ENCODE data around the gene CCDC182.

The CCDC182 gene

DNA sequence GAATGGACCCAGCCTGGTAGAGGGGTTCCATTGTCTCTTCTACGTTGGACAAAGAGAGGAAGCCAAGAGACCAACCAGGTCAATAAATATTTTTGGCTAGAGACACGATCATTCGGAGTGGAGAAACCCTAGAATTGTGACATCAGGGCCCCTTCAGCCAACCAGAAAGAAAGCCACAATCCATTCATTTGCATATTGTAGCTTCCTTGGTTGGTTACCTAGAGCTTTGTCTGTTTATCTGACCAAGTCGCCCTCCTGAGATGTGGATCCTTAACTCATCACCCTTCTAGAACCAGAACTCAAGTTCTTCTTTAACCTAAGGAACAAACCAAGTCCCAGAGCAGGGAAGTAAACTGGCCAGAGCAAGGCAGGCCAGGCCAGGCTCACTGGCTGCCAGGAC is at the start of gene CCDC182:
Gene CCDC182 (minus strand): TSS at position 58 of the 400 bp plus-strand sequence. CDS start 27 bp downstream, at position 31.
- DNase-seq, result no peak

DNA sequence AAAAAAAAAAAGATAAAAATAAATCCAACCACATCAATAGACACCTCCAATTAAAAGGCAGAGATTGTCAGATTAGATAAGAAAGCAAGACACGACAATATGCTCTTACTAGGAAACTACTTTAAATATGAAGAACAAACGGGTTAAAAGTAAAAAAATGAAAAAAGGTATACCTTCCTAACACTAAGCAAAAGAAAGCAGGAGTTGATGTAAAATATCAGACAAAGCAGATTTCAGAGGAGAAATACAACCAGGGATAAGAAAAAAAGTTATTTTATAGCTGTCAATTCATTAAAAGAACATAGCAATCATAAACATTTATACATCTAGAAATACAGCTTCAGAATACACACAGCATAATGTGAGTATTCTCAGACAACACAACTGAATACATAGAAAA is 49.7 kb upstream of the CCDC182 start:
- no peak for DNase-seq

DNA sequence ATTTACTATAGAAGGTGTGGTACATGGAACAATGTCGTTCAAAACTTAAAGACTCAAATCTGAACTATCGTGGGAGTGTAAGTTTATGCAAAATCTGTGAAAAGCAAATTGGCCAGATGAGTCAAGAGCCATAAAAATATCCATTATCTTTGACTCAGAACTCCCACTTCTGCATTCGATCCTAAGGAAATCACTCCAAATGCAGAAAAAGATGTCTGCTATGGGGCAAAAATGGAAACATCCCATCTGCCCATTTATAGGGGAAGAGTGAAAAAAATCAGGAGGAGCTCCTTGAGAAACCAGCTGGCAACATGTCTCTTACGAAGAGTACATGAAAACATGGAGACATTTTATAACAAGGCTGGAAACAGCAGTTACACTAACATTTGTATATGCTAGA is 43.6 kb upstream of the CCDC182 start:
- DNase-seq, result no peak

DNA sequence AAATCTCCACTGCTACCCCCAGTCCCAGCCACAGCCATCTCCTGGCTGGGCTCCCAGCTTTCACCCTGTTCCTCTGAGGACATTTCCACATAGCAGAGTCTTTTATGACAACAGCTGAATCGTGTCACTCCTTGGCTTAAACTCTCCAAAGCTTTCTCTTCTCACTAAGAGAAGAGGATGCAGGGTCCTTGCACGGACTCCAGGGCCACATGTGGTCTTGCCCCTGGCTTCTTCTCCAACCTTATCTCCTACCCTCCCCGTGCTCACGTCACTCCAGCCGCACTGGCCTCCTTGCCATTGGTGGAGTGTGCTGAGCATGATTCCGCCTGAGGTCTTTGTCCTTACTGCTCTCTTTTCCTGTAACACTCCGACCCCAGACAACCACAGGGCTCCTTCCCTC is 39.9 kb upstream of the CCDC182 start:
- no peak for DNase-seq

DNA sequence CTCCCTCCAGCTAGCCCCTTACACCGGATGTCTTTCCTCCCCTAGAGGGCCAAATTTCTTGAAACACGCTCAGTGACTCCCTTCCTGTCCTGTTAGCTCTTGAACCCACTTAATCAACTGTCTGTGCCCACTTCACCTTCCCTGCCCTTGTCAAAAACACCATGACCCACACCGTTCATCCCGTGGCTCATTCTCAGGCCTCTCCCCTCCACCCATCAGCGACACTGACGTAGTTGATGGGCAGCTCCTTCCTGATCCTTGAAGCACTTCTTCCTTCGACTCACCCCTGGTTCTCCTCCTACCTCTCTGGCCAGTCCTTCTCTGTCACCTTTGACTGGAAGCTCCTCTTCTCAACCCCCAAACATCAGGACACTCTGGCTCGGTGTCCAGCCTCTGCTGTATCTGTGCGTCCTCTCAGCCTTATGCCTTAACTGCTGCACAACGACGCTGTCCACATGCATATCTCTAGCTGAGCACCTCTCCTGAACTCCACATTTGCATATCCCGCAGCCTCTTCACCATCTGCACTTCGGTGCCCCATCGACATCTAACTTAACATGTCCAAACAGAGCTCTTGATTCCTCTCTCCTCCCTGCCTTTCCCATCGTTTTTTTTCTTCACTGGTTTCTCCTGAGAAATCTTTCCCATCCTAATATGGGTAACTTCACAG is 39.3 kb upstream of the CCDC182 start:
- no peak for DNase-seq

DNA sequence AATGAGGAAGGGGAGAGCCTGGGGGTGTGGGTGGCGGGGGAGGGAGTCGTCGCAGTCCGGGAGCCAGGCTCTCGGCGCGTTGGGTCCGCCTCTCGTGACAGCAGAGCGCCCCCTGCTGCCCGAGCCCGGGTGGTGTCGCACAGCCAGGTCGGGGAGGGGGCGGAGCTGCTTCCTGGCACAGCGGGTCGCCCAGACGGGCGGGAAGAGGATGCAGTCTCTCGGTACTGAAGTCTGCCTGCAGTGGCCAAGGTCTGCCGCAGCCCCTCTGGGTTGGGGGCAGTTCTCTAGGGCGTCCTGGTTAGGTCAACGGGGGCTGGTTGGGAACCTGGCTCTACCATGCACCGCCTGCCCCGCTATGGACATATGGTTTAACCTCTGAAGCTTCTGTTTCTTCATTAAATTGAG is 38.2 kb upstream of the CCDC182 start:
- peak; percentile 86 for DNase-seq

DNA sequence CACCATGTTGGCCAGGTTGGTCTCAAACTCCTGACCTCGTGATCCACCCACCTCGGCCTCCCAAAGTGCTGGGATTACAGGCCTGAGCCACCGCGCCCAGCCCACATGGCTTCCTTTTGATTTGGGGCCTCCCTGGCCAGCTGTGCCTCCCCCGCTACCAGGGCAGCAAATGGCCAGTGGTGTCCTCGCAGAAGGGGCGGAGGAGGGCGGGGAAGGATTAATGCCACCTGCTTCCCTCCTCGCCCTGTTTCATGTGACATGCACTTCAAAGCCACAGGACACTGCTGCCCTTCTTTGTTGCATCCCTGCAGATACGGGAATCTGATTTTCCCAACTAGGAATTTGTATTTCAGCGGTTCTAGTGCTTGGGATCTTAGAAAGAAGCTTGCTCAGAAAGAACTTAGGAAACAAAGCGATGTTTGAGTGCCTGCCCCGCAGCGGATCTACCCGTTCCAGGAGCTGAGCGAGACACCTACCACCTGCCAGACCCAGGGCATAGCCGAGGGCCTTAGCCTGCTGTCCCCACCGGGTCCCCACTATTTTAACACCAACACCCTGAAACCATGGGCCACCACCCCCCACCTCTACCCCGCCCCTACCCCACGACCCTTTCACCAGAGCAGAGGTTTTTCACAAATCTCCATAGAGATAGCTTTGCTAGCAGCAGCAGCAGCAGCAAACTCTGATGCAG is 37.7 kb upstream of the CCDC182 start:
- DNase-seq, result no peak

DNA sequence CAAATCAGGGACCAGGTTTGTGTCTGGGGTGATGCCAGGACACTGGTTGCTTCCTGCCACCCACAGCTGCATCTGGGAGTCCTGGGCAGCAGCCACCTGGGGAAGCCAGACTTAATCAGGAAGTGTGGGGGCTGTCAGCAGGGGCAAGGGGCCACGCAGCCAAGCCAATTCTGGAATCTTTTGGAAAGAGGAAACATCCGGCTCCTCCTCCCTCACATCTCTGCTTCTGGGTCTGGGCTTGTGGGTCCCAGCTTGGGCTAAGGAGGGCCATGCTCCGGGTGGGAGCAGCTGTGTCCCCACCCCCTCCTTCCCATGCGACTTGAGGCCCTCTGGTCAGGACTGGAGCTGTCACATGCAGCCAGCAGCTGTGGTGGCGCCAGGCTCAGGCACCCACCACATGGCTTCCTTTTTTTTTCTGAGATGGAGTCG is 37.0 kb upstream of the CCDC182 start:
- DNase-seq, result peak; percentile 52

DNA sequence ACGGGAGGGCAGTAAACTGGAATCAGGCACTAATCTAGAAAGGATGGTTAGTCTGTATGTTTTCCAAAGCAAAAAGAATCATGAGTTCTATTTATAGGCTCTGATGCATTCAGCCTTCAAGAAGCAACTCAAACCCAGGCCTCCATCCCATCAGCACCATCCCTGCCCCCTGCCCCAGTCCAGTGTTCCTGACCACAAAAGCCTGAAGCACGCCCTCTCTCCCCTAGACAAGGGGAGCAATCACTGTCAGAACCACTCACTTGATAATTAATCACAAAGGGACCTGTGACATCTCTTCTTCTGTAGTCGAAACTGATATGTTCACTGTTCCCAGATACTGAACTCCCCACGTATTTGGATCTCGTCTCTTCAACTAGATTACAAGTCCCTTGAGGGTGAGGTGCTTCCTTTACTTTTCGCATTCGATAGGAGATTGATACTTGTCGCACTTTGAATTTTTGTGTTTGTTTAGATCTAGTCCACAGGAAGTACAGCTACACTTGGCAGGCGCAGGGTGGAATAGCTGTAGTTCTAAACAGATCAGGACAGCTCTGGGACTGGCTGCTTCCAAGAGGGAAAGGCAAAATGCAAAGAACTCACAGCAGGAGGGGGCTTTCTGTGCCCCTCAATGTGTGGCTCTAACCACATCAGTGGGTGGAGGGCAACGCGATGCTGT is 36.4 kb upstream of the CCDC182 start:
- DNase-seq, result no peak

DNA sequence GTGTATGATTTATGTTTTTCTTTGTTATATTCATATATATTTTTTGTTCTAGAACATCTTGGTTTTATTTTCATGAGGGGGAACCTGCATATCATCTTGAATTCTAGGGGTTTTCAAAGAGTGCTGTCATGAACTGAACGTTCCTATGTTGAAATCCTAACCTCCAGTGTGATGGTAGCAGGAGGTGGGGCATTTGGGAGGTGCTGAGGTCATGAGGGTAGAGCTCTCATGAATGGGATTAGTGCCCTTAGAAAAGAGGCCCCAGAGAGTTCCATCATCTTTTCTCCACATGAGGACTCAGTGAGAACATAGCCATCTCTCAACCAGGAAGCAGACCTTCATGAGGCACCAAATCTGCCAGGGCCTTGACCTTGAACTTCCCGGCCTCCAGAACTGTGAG is 34.6 kb upstream of the CCDC182 start:
- no peak for DNase-seq

DNA sequence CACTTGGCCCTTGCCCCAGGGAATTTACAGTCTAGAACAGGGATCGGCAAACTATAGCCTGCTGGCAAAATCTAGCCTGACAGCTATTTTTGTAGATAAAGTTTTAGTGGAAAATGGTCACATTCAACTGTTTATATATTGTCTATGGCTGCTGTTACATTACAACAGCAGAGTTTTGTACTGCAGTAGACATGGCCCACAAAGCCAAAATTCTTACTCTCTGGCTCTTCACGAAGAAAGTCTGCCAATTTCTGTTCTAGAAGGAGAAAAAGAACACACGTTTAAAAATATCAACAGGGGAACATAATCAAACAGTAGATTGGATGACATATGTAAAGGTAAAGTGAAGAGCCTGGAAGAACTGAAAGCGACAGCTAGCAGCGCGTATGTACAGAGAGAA is 33.2 kb upstream of the CCDC182 start:
- DNase-seq, result no peak

DNA sequence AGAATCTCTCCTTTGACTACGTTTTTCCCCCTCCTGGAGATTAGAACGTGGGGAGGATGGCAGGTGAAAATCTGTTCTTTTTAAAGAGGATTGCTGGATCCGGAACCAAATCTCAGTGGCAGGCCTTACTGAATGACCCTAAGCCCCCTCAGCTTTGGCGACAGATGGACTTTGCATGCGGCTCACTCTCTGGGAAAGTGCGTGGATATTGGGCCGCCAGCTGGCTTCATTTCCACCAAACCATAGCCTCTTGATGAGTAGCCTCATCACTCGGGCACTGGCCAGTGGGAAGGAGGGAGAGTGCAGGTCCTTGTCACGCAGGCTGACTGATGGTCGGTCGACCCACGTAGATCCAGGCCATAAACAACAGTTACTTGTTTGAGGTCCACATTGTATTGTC is 31.3 kb upstream of the CCDC182 start:
- no peak for DNase-seq

DNA sequence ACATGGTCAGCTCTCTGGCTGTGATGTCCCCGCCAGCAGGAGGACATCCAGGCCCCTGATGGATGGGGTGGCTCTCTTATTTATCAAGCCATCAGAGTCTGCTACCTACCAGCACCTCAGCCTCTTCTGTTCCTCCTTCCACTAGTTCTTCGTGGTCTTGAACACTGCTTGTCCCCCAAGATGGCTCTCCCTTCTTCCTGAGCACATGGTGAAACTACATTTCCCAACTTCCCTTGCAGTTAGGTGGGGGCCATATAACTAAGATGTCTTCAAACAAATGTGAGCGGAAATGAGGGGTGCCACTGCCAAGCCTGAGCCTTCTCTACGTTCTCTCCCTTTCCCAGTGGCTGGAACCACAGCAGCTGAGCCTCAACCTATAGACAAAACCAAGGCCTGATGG is 29.8 kb upstream of the CCDC182 start:
- no peak for DNase-seq

DNA sequence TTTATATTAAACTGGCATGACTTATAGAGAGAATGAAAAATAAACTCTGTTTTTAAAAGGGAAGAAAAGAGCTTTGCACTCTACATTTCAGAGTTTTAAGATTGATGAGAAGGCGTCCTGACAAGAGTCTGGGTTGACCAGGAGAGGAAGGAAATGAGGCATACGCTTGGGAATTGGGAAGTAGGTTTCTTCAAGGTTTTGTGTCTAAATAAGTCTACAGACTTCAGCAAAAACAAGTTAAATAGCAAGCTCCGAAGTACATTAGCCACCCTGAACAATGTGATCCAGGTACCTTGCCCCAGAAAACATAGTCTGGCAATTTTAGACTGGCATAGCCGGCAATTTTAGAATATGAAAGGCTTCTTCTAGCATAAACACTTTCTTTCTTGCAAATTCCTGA is 28.5 kb upstream of the CCDC182 start:
- no peak for DNase-seq

DNA sequence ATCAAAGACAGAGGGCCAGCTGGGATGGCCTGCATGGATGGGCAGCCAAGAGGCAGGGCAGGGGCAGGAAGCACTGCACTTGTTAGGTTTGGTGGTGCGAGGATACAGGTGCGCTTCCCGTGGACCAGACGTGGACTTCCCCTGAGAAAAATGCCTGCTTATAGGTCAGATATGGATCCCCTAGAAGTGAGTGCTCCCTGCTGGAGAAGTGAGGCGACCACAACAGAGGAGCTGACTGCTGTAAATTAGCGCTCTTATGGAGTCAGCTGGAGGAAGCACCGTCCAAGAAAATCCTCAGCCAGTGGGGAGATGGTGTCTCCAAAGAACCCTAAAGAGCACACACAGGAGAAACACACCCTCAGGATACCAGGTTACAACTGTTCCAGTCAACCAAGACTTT is 27.7 kb upstream of the CCDC182 start:
- DNase-seq, result peak; percentile 11

DNA sequence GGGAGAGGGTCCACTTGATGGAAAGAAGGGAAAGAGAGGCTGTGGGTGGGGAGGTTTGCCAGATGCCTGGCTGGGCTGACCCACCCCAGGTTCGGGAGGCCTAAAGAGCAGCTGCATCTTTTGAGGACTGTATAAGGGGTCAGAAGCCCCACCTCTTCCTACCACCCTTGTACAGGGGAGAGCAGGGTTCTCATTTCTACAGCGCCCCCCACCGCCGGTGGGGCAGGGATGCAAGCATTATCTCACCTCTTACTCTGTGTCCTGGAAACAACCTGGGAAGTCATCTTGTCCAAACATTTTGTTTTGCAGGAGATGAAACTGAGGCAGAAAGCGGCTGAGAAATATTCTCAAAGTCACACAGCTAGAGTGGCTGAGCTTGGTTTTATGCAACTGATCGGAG is 22.5 kb upstream of the CCDC182 start:
- DNase-seq, result no peak

DNA sequence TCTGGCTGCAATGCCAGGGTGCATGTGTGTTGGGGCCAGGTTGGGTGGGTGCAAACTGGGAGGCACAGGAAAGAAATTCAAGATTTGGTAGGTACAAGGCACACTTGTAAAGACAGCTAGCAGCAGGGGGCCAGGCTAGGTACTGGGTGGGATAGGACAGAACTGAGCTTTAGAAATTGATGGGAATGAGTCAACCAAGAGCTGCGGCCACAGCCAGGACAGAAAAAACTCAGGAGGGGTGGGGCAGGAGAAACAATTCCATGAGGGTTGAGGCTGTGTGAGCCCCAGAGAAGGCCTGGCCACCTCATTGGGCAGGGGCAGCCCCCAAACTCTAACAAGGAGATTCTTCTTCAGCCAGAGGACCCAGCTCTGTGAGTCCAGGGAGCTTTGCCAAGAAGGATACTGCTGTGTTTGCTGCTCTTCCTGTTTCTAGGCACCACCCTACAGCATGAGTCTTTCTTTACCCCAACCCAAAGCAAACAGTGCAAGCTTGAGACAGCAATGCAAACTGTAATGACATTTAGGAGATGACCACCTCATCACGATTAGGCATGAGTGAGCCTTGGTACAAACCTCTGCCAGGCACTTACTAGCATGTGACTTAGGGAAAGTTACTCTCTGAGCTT is 21.3 kb upstream of the CCDC182 start:
- DNase-seq, result no peak

DNA sequence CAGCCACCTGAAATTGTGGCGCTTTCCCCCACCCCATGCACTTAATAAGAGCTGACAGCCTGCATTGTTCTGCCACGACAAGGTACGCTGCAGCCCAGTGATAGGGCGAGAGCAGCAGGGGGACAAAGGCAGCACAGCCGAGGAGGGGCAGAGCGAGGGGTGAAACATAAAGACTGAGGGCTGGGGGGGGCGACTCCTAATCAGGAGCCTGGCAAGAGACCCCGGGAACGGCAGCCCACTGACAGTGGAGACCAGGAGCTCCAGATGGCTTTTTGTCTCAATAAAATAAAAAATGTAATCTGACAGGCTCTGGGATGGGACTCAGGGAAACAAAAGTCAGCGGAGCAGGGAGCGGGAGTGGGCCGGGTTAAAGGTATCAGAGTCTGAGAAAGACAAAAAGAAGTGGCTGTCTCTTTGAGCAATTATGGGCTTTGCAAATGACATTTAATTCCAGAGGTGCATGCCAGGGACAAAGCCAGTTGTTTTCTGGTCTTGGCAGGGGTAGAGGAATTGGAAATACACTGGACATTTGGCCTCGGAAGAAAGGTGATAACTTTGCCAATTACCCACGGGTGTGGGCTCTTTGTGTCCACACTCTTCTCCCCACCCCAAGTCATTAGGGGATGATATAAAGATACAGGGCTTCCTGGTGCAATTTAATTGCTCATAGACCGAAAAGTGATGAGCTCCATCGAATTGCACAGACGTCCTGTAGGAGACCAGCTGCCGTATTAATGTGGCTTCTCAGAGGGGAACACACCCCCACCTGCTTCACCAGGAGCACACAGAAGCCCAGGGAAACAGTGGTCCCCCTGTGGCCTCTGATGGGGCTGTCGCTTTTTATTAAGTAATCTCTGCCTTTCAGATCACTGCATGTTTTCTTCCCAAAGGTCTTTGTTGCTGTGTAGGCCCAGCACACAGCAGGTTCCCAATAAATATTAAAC is 17.6 kb upstream of the CCDC182 start:
- no peak for DNase-seq

DNA sequence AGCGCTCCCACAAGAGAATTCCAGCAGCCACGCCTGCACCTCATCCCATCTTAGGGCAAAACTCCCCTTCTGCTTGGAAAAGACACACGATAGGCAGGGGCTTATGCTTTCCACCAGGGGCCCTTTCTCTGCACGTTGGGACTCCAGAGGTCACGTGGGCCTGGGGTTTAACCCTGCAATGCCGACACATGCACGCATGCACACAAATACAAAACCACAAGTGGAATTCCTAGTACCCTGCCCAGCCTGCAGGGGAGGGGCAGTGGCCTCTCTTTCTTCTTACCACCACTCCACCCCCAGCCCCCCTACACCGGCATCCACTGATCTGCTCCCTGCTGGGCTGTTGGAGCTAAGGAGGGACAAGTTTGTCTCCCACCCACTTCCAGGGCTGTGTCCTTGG is 16.8 kb upstream of the CCDC182 start:
- peak; percentile 24 for DNase-seq

DNA sequence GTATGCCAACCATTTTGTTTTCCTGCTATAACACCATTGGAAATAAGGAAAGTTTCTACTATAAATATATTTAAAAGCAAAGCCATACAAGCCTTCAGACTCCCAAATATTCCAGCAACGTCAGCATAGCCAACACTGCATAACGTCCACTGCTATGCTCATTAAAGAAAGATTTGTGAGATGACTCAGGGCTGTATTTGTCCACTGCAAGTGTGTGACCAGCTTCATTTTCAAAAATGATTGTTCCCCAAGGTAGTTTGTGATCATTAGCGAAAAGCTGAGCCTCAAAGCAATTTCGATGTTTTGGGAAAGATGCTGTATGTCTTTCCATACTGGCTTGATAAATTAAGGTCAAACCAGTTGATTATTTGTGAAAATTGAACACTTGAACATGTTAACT is 14.9 kb upstream of the CCDC182 start:
- no peak for DNase-seq

DNA sequence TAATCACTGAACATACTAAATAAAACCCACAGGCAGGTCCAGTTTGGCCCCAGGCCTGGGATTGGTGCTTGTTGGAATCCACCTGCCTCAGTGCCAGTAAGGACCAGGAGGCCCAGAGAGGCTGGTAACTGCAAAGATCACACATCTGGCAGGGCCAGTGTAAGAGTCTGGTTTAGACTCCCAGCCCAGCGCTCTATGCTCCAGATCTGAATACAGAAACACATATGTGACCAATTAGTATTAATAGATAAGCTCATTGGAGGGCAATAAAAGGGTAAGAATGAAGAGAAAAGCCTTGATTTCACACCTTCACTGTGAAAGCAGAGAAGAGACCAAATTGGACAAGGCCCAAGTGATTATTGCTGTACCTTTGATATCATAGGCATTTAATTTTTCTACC is 13.6 kb upstream of the CCDC182 start:
- no peak for DNase-seq

DNA sequence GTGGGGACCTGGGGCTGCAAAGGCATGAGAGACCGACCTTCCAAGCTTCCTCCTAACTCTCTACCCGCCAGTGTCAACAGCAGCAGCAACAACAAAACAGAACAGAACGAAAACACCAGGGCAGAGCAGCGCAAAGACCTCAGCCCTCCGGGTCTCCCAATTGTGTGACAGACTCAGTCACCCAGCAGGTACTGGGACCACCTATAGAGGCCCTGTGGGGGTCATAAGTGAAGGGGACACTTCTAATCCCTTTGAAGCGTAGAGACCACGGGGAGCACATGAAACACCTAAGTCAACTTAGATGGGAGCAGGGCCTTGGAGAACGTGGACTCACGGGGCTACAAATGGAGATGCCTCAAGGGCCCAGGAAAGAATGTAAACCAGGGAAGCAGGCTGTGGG is 12.6 kb upstream of the CCDC182 start:
- DNase-seq, result no peak

DNA sequence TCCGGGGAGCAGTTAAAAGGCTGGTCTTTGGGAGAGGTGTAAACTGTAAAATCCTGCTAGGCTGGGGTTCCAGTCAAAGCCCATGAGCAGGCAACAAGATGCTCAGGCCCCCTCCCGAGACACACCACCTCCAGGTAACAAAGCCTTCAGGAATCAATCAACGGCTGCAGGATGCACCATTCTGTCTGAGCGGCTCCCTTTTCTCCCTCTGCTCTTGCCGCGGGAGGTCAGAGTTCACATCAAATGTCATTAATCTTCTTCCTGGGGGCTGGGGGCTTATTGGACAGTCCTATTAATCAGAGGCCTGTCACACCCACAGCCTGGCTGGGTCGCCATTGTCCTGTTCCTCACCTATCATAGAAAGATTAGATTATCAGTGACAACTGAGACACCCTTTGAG is 11.9 kb upstream of the CCDC182 start:
- no peak for DNase-seq
